ENCODE results near the gene ABCA10.

GRCh38 chr17:69223809-69224208, 4.8 kb downstream of the ABCA10 start:
- TF ChIP-seq POLR2A (IDR thresholded peaks at IDR 0.05) (no peak), CTCF (IDR thresholded peaks at IDR 0.05) (no peak)

Data from right lobe of liver (tissue), 4 donors.